Activated CD4-positive, alpha-beta T cell treated with anti-CD3 and anti-CD28 coated beads, Interleukin-2, amount 10 ng/mL, durations not matched to agents 7 days and 5 days (primary cell): ENCODE data around the gene FLT1. TPM values are rescaled to one million over a fixed set of nuclear protein-coding genes. Genes with fewer than 3 reads are reported as not detected.

Source experiments
- CTCF ChIA-PET: fragments of 350-600 bp; sonication (Branson Sonifier 250); formaldehyde crosslinking; loops from one replicate; lab custom pipeline; 2021; ENCODE audit warnings: antibody characterized with exemption; lab: Charles Lee
- POLR2A ChIA-PET: fragments of 350-600 bp; sonication (Branson Sonifier 250); formaldehyde crosslinking; loops from one replicate; lab custom pipeline; 2021; ENCODE audit warnings: antibody characterized with exemption; lab: Charles Lee
- DNase-seq: peaks from one replicate; pipeline ENCODE4 v3.0.0-alpha.2; 2020
- H3K27ac Mint-ChIP-seq: one replicate; pipeline ENCODE4 v1.8.0; 2021; ENCODE audit warnings: mild to moderate bottlenecking, moderate library complexity, mixed read lengths
- H3K27me3 Mint-ChIP-seq: one replicate; pipeline ENCODE4 v1.8.0; 2021; ENCODE audit warnings: mixed read lengths
- H3K36me3 Mint-ChIP-seq: one replicate; pipeline ENCODE4 v1.8.0; 2021; ENCODE audit warnings: low read depth, mixed read lengths
- H3K4me1 Mint-ChIP-seq: one replicate; pipeline ENCODE4 v1.8.0; 2021; ENCODE audit warnings: mixed read lengths
- H3K4me3 Mint-ChIP-seq: one replicate; pipeline ENCODE4 v1.8.0; 2021; ENCODE audit warnings: mild to moderate bottlenecking, moderate library complexity, mixed read lengths
- H3K9me3 Mint-ChIP-seq: one replicate; pipeline ENCODE4 v1.8.0; 2021; ENCODE audit warnings: mixed read lengths
- total RNA-seq, 2 experiments: library from RNA; stranded (reverse); gene quantifications; one replicate each; pipeline ENCODE4 v1.2.3, GENCODE V29; 2021

The FLT1 gene
- total RNA-seq, 2 experiments from 2014 or later: 0.32 to 0.71 TPM

DNA sequence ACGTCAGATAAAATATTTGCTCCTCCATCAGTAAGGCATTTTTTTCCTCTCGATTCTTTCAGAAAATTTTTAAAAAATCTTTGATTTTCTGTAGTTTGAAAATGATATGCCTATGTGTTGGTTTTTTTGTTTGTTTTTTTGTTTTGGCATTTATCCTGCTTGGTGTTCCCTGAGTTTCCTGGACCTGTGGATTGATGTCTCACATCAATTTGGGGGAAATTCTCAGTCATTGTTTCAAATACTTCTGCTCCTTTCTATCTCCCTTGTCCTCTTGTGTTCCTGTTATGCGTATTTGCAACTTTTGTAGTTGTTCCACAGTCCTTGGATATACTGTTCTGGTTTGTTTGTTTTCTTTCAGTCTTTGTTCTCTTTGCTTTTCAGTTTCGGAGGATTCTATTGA lies 18.8 kb upstream of the FLT1 start:
- H3K9me3 Mint-ChIP-seq: no peaks in the 10 kb centered on the region
- POLR2A ChIA-PET: no interaction called here
- H3K27ac Mint-ChIP-seq: no peak overlapping the region
- no peaks in the 10 kb centered on the region for H3K36me3 Mint-ChIP-seq
- H3K4me1 Mint-ChIP-seq: no peaks in the 10 kb centered on the region
- peaks cover 21% of the 10 kb centered on the region for H3K27me3 Mint-ChIP-seq
- H3K4me3 Mint-ChIP-seq: no peak overlapping the region
- DNase-seq: no peak
- CTCF ChIA-PET: no interaction called here

DNA sequence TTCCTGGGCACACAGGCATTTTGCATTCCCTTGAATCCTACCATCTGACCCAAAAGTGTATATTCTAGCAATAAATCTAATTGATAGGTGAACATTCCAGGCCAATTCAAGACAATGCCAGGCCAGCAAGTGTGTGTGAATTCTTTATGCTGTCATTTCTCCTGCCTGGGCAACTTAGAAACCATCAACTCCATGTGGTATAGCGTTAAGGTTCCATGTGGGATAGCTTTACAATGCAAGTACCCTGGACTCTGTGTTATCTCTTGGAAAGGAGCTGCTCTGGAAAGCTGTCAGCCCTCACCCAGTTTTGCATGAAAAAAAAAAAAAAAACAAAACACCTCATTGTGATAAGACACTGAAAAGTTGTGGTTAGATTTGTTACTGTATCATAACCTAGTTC lies 15.6 kb upstream of the FLT1 start:
- Mint-ChIP-seq H3K4me3 (no peak overlapping the region), H3K9me3 (no peaks in the 10 kb centered on the region), H3K36me3 (no peaks in the 10 kb centered on the region), H3K4me1 (peaks cover 2% of the 10 kb centered on the region), H3K27ac (no peak overlapping the region), H3K27me3 (peaks cover 14% of the 10 kb centered on the region)
- ChIA-PET CTCF (interaction anchor here (0.9 kb wide), 1 partner anchor 32 kb away, joined by 3 read pairs; no protein-coding TSS in a partner anchor), POLR2A (no interaction called here)
- DNase-seq: no peak

DNA sequence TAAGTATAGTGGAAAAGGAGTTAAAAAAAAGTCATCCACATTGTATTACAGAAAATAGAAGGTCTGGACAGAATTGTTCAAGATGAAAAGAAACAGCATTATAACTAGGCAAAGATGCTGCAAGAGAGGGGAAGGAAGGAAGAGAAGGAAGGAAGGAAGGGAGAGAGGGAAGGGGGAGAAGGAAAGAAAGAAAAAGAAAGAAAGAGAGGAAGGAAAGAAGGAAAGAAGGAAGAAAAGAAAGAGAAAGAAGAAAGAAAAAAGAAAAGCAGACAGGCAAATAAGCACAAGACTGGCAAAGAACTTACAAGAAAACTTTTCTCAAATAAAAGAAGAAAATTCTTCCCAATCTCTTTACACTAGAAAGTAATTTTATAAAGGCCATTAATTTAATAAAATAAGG lies 15.1 kb upstream of the FLT1 start:
- H3K27ac Mint-ChIP-seq: no peak overlapping the region
- no peak overlapping the region for H3K4me3 Mint-ChIP-seq
- CTCF ChIA-PET: no interaction called here
- H3K36me3 Mint-ChIP-seq: no peaks in the 10 kb centered on the region
- peaks cover 14% of the 10 kb centered on the region for H3K27me3 Mint-ChIP-seq
- H3K9me3 Mint-ChIP-seq: no peaks in the 10 kb centered on the region
- DNase-seq: no peak
- POLR2A ChIA-PET: no interaction called here
- H3K4me1 Mint-ChIP-seq: peaks cover 6% of the 10 kb centered on the region

DNA sequence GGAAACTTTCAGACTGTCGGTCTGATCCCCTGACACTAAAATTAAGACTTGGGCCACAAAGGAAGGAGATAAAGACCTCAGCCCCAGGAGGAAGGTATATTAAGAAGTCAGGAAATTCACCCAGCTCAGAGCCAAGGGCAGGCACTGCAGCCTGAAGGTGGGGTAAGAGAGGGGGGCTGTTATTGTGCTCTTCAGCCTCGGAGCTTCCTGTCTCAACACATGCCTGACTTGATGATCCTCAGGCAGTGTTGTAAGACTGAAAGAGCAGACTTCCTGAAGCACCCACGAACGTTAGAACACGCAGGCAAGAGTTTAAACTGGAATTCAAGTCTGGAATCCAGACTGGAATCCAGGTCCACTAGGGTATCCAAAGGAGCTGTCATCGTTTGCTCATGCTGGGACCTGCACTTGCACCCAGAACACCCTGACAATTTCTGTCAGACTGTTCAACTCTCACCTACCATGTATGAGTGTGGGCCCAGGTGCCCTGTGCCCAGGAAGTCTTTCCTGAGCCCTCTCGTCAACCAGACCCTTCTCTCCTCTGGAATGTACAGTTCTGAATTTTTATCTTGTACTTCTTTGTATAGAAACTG lies 10.7 kb upstream of the FLT1 start:
- no peak overlapping the region for H3K4me3 Mint-ChIP-seq
- no peak for DNase-seq
- peak overlapping the region; percentile 0 for H3K27ac Mint-ChIP-seq
- CTCF ChIA-PET: no interaction called here
- peaks cover 7% of the 10 kb centered on the region for H3K4me1 Mint-ChIP-seq
- no peaks in the 10 kb centered on the region for H3K9me3 Mint-ChIP-seq
- POLR2A ChIA-PET: no interaction called here
- H3K27me3 Mint-ChIP-seq: peaks cover 6% of the 10 kb centered on the region
- H3K36me3 Mint-ChIP-seq: no peaks in the 10 kb centered on the region

DNA sequence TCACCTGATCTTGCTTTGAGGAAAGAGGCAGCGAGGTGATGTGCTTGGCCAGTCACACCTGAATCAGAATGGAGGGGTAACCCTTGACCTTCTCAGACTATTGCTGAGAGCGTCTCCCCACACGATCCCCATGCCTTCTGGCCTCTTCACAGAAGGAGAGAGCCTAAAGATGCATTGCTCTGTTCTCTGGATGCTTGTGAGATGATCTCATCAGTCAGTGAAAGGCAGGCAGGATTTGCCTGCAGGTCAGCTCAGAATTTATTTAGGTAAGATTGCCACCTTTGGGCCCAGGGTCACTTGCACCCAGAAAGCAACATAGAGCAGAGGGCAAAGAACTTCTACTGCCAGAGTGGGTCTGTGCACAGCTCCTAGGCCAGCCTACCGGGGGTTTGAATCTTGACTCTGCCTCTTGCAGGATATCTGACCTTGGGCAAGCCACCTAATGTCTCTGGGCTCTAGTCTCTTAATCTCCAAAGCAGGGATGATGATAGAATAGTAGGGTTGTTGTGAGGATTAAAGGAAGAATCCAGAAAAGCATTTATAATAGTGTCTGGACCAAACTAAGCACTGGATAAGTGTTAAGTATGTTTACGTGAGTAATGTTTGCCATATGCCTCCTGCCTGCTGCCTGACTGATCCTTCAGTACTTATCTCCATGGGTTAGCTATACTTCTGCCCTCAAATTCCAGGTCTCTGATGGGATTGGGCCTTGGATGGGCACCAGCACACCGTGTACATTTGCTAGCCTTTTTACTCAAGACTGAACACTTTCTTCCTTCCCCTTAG lies 8.4 kb upstream of the FLT1 start:
- no peaks in the 10 kb centered on the region for H3K36me3 Mint-ChIP-seq
- H3K4me3 Mint-ChIP-seq: no peak overlapping the region
- DNase-seq: no peak
- no peak overlapping the region for H3K27ac Mint-ChIP-seq
- peaks cover 7% of the 10 kb centered on the region for H3K4me1 Mint-ChIP-seq
- H3K9me3 Mint-ChIP-seq: no peaks in the 10 kb centered on the region
- POLR2A ChIA-PET: no interaction called here
- CTCF ChIA-PET: interaction anchor here (1.5 kb wide), 1 partner anchor 10 kb away, joined by 4 read pairs; no protein-coding TSS in a partner anchor
- peaks cover 6% of the 10 kb centered on the region for H3K27me3 Mint-ChIP-seq

GRCh38 chr13:28501547-28501946 lies 6.6 kb upstream of the FLT1 start:
- Mint-ChIP-seq H3K36me3 (no peaks in the 10 kb centered on the region), H3K9me3 (no peaks in the 10 kb centered on the region)

DNA sequence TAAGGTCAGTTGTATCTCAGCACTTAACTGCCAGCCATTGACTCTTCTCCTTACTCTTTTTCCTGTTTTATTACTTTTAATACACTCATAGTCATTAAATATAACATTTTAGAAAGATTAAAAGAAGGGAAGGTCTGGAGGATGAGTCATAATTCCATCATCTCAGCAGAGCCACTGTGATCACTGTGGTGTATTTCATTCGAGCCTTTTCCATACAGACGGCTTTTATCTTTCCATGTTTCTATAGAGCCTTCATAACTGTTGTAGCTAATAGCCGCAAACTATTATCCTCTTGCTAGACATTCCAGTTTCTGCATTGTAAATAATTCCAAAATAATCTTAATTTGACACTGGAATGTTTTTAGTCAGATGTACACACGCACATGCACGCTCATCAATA lies 4.7 kb upstream of the FLT1 start:
- H3K36me3 Mint-ChIP-seq: peaks cover 2% of the 10 kb centered on the region
- ChIA-PET CTCF (no interaction called here), POLR2A (no interaction called here)
- no peak overlapping the region for H3K4me3 Mint-ChIP-seq
- H3K27ac Mint-ChIP-seq: no peak overlapping the region
- no peak for DNase-seq
- H3K9me3 Mint-ChIP-seq: no peaks in the 10 kb centered on the region
- peaks cover 33% of the 10 kb centered on the region for H3K27me3 Mint-ChIP-seq
- peaks cover 10% of the 10 kb centered on the region for H3K4me1 Mint-ChIP-seq

More at GRCh38 chr13:28501547-28501946, 6.6 kb upstream of the FLT1 start:
- Mint-ChIP-seq H3K4me3 (no peak overlapping the region), H3K4me1 (peaks cover 7% of the 10 kb centered on the region), H3K27me3 (peaks cover 20% of the 10 kb centered on the region), H3K27ac (no peak overlapping the region)
- POLR2A ChIA-PET: no interaction called here
- no peak for DNase-seq
- CTCF ChIA-PET: no interaction called here

- H3K27me3 Mint-ChIP-seq: peaks cover 35% of the 10 kb centered on the region
These were observed 3.7 kb upstream of the FLT1 start for GRCh38 chr13:28498481-28499115.

GRCh38 chr13:28497143-28497876 lies 2.4 kb upstream of the FLT1 start:
- H3K4me3 Mint-ChIP-seq: no peak overlapping the region
- no peaks in the 10 kb centered on the region for H3K9me3 Mint-ChIP-seq
- peaks cover 44% of the 10 kb centered on the region for H3K27me3 Mint-ChIP-seq
- peaks cover 23% of the 10 kb centered on the region for H3K4me1 Mint-ChIP-seq
- H3K36me3 Mint-ChIP-seq: peaks cover 2% of the 10 kb centered on the region
- no peak for DNase-seq
- POLR2A ChIA-PET: no interaction called here
- H3K27ac Mint-ChIP-seq: no peak overlapping the region
- CTCF ChIA-PET: interaction anchor here (0.9 kb wide), 1 partner anchor 73 kb away, joined by 3 read pairs; no protein-coding TSS in a partner anchor

More at GRCh38 chr13:28498481-28499115, 3.7 kb upstream of the FLT1 start:
- POLR2A ChIA-PET: no interaction called here
- no peak for DNase-seq
- peaks cover 2% of the 10 kb centered on the region for H3K36me3 Mint-ChIP-seq
- no peak overlapping the region for H3K27ac Mint-ChIP-seq
- no peak overlapping the region for H3K4me3 Mint-ChIP-seq
- no peaks in the 10 kb centered on the region for H3K9me3 Mint-ChIP-seq
- peaks cover 12% of the 10 kb centered on the region for H3K4me1 Mint-ChIP-seq
- CTCF ChIA-PET: interaction anchor here (0.7 kb wide), 1 partner anchor 9 kb away, joined by 3 read pairs; no protein-coding TSS in a partner anchor

DNA sequence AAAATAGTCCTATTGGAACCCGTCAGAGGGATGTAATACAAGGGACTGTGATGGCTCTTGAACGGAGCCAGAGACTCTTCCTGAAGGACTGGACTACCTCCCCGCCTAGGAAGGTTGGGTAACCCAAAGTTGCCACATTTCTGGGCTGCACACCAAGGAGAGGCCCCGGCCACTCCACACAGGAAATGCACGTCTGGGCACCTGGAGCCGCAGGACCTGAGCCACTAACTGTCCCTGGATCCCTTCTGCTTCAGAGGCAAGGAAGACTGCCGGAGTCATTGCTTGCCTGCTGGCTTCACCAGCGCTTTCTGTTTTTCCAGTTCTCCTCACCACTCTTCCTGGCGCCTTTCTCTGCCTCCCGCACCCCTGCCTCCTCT lies 1.2 kb upstream of the FLT1 start:
- Mint-ChIP-seq H3K27ac (no peak overlapping the region), H3K9me3 (no peaks in the 10 kb centered on the region), H3K4me1 (peaks cover 26% of the 10 kb centered on the region), H3K27me3 (peaks cover 48% of the 10 kb centered on the region), H3K4me3 (peak overlapping the region; percentile 49), H3K36me3 (peaks cover 2% of the 10 kb centered on the region)
- ChIA-PET CTCF (no interaction called here), POLR2A (no interaction called here)
- no peak for DNase-seq

DNA sequence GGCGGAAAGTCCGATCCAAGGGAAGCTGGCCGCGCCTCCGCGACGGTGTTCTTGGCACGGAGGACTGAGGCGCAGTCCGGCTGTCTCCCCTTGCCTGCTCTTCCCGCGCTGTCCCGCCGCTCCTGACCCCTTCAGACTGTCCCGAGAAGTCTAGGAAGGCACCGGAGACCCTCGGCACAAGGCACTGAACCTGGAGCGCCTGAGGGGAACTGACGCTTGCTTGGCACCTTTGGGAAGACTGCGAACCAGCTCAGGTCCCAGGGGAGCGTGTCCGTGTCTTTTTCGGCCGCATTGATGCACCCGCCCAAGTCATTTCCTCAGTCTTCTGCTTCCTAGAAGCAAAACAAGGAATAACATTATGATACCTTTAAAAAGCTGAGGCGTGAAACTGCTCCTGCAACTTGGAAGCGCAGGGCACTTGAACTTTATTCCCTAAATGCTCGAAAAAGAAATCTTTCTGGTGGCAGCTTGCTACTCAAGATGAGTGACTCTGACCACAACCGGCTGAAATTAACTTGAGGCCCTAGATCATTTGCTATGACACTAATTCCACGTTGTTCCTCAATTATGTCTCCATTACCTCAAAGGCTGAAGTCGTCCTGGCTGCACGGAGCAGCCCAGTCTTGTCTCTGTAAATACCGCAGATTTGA lies 735 bp upstream of the FLT1 start:
- POLR2A ChIA-PET: no interaction called here
- Mint-ChIP-seq H3K4me3 (peak overlapping the region; percentile 49), H3K27me3 (peaks cover 51% of the 10 kb centered on the region)

GRCh38 chr13:28494504-28494777 lies 487 bp downstream of the FLT1 start:
- peaks cover 32% of the 10 kb centered on the region for H3K4me1 Mint-ChIP-seq
- peaks cover 55% of the 10 kb centered on the region for H3K27me3 Mint-ChIP-seq
- no peak overlapping the region for H3K27ac Mint-ChIP-seq
- peak overlapping the region; percentile 55 for H3K4me3 Mint-ChIP-seq
- no peaks in the 10 kb centered on the region for H3K9me3 Mint-ChIP-seq
- DNase-seq: no peak
- ChIA-PET POLR2A (no interaction called here), CTCF (interaction anchor here (1.0 kb wide), 1 partner anchor 10 kb away, joined by 3 read pairs; no protein-coding TSS in a partner anchor)
- H3K36me3 Mint-ChIP-seq: peaks cover 2% of the 10 kb centered on the region

More for the DNA sequence above, 735 bp upstream of the FLT1 start:
- Mint-ChIP-seq H3K9me3 (no peaks in the 10 kb centered on the region), H3K36me3 (peaks cover 2% of the 10 kb centered on the region), H3K27ac (no peak overlapping the region), H3K4me1 (peaks cover 28% of the 10 kb centered on the region)
- CTCF ChIA-PET: no interaction called here
- no peak for DNase-seq
